NCI-H510A treated with DMSO at 0.1 percent for 48 hours (cell line): Measurements from ENCODE around the gene ARID5A.
"Not testable (repeated sequence)": the region's sequence is repeated elsewhere in the genome, so short reads cannot be mapped to it uniquely, and the experiment has no call there.

Experiments
- DNase-seq: peaks from one replicate; lab custom pipeline; 2025; lab: John Stamatoyannopoulos, UW

The ARID5A gene

GRCh38 chr2:96536445-96537065 lies at the start of gene ARID5A:
Gene ARID5A (plus strand): TSS chr2:96536752. CDS start chr2:96536827, 75 bp downstream.
- DNase-seq: peak; percentile 59

- DNase-seq: no peak
Measured at GRCh38 chr2:96489261-96489660, 47.3 kb upstream of the ARID5A start.

GRCh38 chr2:96489663-96490062 lies 46.9 kb upstream of the ARID5A start:
- no peak for DNase-seq

DNA sequence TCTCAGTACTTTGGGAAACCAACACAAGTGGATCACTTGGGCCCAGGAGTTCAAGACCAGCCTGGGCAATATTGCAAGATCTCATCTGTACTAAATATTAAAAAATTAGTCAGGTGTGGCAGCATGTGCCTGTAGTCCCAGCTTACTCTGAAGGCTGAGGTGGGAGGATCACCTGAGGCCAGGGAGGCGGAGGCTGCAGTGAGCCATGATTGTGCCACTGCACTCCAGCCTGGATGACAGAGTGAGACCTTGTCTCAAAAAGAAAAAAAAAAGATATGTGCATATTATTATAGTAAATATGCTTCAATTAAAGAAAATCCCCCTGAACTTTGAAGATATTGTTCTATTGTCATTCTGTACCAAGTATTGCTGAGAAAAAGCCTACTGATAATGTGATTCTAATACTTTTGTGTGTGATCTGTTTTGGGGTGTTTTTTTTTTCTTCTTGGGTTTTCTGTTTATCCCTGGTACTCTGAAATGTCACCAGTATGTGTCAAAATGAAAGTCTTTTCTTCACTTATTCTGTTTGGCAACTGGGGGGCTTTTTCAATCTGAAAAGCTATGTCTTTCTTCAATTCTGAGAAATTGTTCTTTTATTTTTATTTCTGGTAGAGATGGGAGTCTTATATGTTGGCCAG lies 44.6 kb upstream of the ARID5A start:
- no peak for DNase-seq

DNA sequence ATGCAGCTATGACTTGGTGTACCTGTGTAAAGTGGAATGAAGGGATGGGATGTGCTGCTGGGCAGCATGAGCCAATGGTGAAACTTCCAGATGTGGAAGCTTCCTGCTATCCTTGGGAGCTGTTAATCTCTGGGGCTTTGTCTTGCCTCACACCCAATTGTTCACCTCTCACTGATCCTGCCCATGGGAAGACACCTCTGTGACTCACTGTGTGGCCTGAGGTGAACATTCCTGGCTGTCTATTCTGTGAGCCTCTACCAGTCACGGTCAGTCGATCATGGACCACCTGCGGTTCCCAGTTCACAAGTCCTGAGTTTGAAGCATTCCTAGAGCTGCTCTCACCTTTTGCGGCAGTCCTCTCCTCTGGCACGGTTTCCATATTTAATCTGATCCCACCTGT lies 43.5 kb upstream of the ARID5A start:
- DNase-seq: no peak

DNA sequence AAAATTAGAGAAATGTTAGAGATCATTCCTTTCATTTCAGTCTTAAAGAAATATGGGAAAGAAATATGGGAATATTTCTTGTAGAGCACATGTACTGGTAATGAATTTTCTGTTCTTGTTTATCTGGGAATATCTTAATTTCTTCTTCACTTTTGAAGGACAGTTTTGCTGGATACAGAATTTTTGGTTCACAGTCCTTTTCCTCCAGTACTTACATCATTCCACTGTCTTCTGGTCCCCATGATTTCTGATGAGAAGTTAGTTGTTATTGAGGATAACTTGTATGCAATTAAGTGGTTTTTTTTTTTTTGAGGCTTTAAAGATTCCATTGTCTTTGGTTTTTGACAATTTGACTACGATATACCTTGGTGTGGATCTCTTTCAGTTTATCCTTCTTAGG lies 42.4 kb upstream of the ARID5A start:
- DNase-seq: no peak

GRCh38 chr2:96495982-96496629 lies 40.4 kb upstream of the ARID5A start:
- DNase-seq: no peak

DNA sequence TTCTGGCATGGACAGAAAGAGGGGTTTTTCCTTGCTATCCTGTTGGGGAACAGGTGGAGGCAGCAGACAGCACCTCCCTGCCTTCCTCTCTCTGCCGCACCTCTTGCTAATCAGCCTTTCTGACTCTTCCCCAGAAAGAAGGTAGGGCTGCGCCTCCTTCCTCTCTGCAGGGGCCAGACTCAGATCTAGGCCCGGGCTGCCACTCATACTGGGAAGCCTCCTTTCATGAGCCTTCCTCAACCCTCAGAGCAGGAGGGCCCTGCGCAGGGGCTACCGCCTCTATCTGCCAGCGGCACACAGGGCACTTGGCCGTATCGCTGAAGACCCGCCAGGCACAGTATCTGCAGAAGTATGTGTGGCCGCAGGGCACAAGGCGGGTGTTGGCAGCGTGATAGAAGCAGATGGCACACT lies 38.5 kb upstream of the ARID5A start:
- DNase-seq: no peak

- DNase-seq: not testable (repeated sequence)
Measured at GRCh38 chr2:96498611-96499010, 37.9 kb upstream of the ARID5A start.

GRCh38 chr2:96499061-96499960 lies 37.2 kb upstream of the ARID5A start:
- no peak for DNase-seq

- DNase-seq: no peak
Measured at GRCh38 chr2:96500385-96501066, 36.0 kb upstream of the ARID5A start.

DNA sequence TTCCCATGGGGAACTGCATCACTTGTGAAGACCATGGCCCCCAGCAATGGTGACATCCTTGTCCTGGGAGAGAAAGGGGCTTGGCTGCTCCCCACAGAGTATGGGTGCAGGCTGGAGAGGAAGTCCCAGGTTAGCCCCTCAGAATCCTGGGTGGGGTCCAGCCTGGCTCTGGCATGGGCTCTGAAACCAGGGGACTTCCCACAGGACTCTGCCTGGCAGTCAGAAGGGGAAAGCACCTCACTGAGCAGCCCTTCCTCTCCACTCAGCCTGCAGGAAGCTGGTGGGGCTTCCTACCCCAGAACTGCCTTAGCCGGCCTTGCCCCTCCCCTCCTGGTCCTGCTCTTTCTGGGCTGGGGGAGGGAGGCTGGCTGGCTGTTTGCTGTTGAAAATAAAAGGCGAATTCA lies 35.1 kb upstream of the ARID5A start:
- no peak for DNase-seq

- no peak for DNase-seq
Measured at GRCh38 chr2:96501886-96502810, 34.4 kb upstream of the ARID5A start.

GRCh38 chr2:96502891-96503636 lies 33.5 kb upstream of the ARID5A start:
- DNase-seq: no peak

GRCh38 chr2:96503637-96504243 lies 32.8 kb upstream of the ARID5A start:
- no peak for DNase-seq

DNA sequence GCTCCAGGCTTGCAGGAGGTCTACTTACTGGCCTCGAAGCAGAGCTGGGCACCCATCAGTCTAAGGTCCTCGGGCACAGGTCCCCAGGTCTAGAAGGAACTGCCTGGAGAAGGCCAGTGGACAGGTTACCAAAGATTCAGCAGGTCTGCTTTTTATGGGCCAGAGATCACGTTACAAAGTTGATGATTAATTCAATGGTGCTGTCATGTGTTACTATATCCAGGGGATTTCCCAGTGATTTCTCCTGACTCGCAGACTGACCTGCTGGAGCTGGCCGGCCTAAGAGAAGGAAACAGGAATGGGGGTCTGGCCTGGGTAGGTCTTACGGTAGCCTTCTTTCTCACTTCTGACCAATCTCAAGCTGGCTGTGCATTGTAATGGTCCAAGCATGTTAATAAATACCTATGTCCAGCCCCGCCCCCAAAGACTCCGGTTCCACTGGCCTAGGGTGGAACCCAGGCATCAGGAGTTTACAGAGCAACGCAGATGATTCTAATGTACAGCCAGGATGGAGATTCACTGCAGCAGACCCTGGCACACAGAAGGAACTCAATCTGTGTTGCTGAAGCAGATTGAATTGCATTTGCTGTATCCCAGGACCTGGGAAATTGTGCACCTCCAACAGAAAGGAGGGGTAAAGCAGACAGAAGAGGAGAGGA lies 31.2 kb upstream of the ARID5A start, which contains the start of gene NEURL3:
TSS of gene NEURL3 (minus strand) at position 127 of the 659 bp plus-strand sequence. CDS start at position 56, 71 bp downstream.
- DNase-seq: no peak

GRCh38 chr2:96506016-96506906 lies 30.3 kb upstream of the ARID5A start:
- DNase-seq: no peak

- DNase-seq: no peak
Measured at GRCh38 chr2:96506907-96507240, 29.7 kb upstream of the ARID5A start.
